Peyer's patch (tissue), 4 donors: Measurements from ENCODE around the gene WDR75.

Source experiments
- POLR2A ChIP-seq, 2 donors: fragments of 450-650 bp; IDR thresholded peaks; one replicate each; pipeline ENCODE4 v1.5.1; 2017; ENCODE audit warnings: antibody characterized with exemption in 2 of 2, mild to moderate bottlenecking in 2 of 2, moderate library complexity in 2 of 2
- TF ChIP-seq, protein P1 (sequence below), 6 experiments: fragments of 450-650 bp in 4 of 6; fragments of 200-600 bp in 2 of 6; sonication (generic) in 1 of 6; IDR thresholded peaks; one replicate each; pipeline ENCODE4 v1.5.1; 2017 to 2019; ENCODE audit warnings: antibody characterized with exemption in 6 of 6, mild to moderate bottlenecking in 3 of 6, moderate library complexity in 1 of 6

DNA sequence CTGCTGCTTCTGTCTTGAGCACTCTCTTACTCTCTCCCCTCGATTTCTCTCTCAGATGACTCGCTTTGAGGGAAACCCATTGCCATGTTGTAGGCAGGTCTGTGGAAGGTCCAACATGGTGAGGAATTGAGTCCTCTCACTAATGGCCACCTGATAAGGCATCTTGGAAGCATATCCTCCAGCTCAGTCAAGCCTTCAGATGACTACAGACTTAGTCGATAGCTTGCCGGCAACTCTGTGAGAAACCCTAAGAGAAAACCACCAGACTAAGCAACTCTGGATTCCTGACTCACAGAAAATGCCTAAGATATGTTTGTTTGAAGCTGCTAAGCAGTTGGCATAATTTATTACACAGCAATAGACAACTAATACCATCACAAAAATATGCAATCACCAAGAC is 51.2 kb downstream of the WDR75 start:
- TF ChIP-seq, protein P1, sequence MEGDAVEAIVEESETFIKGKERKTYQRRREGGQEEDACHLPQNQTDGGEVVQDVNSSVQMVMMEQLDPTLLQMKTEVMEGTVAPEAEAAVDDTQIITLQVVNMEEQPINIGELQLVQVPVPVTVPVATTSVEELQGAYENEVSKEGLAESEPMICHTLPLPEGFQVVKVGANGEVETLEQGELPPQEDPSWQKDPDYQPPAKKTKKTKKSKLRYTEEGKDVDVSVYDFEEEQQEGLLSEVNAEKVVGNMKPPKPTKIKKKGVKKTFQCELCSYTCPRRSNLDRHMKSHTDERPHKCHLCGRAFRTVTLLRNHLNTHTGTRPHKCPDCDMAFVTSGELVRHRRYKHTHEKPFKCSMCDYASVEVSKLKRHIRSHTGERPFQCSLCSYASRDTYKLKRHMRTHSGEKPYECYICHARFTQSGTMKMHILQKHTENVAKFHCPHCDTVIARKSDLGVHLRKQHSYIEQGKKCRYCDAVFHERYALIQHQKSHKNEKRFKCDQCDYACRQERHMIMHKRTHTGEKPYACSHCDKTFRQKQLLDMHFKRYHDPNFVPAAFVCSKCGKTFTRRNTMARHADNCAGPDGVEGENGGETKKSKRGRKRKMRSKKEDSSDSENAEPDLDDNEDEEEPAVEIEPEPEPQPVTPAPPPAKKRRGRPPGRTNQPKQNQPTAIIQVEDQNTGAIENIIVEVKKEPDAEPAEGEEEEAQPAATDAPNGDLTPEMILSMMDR (IDR thresholded peaks at IDR 0.05): no peak
- TF ChIP-seq POLR2A (IDR thresholded peaks at IDR 0.05): no peak
